ENCODE results near the gene KYAT1. TPM values are rescaled to one million over a fixed set of nuclear protein-coding genes. Genes with fewer than 3 reads are reported as not detected.

The KYAT1 gene
- total RNA-seq, 1 experiment from 2014 or later: 34.1 TPM

- peak; percentile 41; the same call in 1 of the 2 replicates for TF ChIP-seq ARID4B (CRISPR knock-in tag; IDR thresholded peaks at IDR 0.05; ENCODE audit: borderline replicate concordance)
- peak; percentile 27; the same call in 1 of the 2 replicates for TF ChIP-seq MLX (CRISPR knock-in tag; IDR thresholded peaks at IDR 0.05)
- TF ChIP-seq NFATC4 (CRISPR knock-in tag; IDR thresholded peaks at IDR 0.05): no peak; the same call in 1 of the 2 replicates
- TF ChIP-seq ZNF121 (CRISPR knock-in tag; IDR thresholded peaks at IDR 0.05): no peak; the same call in 1 of the 2 replicates
- no peak for TF ChIP-seq NR3C1 (CRISPR knock-in tag; conservative IDR thresholded peaks at IDR 0.05; ENCODE audit: low read depth)
- TF ChIP-seq HMGXB4 (CRISPR knock-in tag; IDR thresholded peaks at IDR 0.05): peak; percentile 91; the same call in 1 of the 2 replicates
- no peak for TF ChIP-seq JAZF1 (CRISPR knock-in tag; IDR thresholded peaks at IDR 0.05)
- TF ChIP-seq AFF4 (CRISPR knock-in tag; IDR thresholded peaks at IDR 0.05; ENCODE audit: borderline replicate concordance): no peak
- TF ChIP-seq FOXP1 (CRISPR knock-in tag; IDR thresholded peaks at IDR 0.05; ENCODE audit: borderline replicate concordance): peak; percentile 91; the same call in 1 of the 2 replicates
- peak; percentile 86 for TF ChIP-seq RELA (CRISPR knock-in tag; IDR thresholded peaks at IDR 0.05; ENCODE audit: borderline replicate concordance)
- no peak for TF ChIP-seq ZNF532 (CRISPR knock-in tag; IDR thresholded peaks at IDR 0.05; ENCODE audit: borderline replicate concordance)
- peak; percentile 78; the same call in 1 of the 2 replicates for TF ChIP-seq NFE2L1 (CRISPR knock-in tag; IDR thresholded peaks at IDR 0.05)
- TF ChIP-seq FOXP4 (CRISPR knock-in tag; IDR thresholded peaks at IDR 0.05): peak; percentile 44
- TF ChIP-seq ZMAT4 (CRISPR knock-in tag; IDR thresholded peaks at IDR 0.05): no peak
- TF ChIP-seq CBFB (CRISPR knock-in tag; IDR thresholded peaks at IDR 0.05; ENCODE audit: low read depth): 0 out of 2 replicates have a peak, but pooled peaks have one; percentile 1
- TF ChIP-seq CTCF (IDR thresholded peaks at IDR 0.05): no peak
Observed at GRCh38 chr9:128818839-128819715, 62.7 kb downstream of the KYAT1 start (continued).
